ENCODE data around the gene MMP14. TPM values are rescaled to one million over a fixed set of nuclear protein-coding genes. Genes with fewer than 3 reads are reported as not detected.

The MMP14 gene
- polyA plus RNA-seq, 4 donors: 137 to 349 (median 150) TPM

DNA sequence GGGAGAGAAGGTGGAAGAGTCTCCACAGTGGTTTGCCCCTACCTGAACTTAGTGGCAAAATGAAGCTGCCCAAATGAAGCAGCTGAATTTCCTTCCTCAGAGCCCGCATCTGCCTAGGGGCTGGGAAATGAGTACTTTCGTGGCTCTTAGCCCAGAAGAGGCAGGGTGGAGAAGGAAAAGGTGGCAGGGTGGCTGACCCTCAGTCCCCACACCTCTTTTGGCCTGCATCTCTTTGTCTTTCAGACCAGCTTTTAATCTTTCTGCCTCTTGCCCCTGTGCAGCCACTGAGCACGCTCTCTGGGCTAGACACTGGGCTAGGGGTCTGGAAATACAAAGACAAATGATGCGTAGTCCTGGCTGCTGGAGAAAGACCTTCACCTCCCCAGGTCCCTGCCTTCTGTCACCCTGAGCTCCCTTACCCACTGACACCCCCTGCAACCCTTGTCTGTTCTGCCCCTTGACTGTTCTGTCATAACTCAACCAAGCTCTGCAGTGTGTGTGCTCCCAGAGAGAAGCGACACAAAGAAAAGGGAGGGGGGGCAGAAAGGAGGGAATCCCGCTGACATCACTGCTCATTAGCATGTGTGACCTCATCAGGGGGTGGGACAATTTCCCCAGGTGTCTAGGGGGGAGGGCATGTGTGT, 46.3 kb downstream of the MMP14 start:
- peak in 2 of 4 donors; percentile 60 to 77 for DNase-seq (ENCODE audit: low read depth in 4 of 4, low spot score in 3 of 4)

GRCh38 chr14:22883173-22883976, 47.0 kb downstream of the MMP14 start, which contains the start of gene REM2:
Gene REM2 (plus strand): TSS chr14:22883222. CDS start chr14:22883288, 66 bp downstream.
- DNase-seq (ENCODE audit: low read depth in 4 of 4, low spot score in 3 of 4): no peak

GRCh38 chr14:22884076-22884737, 47.8 kb downstream of the MMP14 start:
- no peak for DNase-seq (ENCODE audit: low read depth in 4 of 4, low spot score in 3 of 4)

- no peak for DNase-seq (ENCODE audit: low read depth in 4 of 4, low spot score in 3 of 4)
Measured at GRCh38 chr14:22884738-22885523, 48.5 kb downstream of the MMP14 start.

GRCh38 chr14:22885975-22886374, 49.6 kb downstream of the MMP14 start:
- no peak for DNase-seq (ENCODE audit: low read depth in 4 of 4, low spot score in 3 of 4)

DNA sequence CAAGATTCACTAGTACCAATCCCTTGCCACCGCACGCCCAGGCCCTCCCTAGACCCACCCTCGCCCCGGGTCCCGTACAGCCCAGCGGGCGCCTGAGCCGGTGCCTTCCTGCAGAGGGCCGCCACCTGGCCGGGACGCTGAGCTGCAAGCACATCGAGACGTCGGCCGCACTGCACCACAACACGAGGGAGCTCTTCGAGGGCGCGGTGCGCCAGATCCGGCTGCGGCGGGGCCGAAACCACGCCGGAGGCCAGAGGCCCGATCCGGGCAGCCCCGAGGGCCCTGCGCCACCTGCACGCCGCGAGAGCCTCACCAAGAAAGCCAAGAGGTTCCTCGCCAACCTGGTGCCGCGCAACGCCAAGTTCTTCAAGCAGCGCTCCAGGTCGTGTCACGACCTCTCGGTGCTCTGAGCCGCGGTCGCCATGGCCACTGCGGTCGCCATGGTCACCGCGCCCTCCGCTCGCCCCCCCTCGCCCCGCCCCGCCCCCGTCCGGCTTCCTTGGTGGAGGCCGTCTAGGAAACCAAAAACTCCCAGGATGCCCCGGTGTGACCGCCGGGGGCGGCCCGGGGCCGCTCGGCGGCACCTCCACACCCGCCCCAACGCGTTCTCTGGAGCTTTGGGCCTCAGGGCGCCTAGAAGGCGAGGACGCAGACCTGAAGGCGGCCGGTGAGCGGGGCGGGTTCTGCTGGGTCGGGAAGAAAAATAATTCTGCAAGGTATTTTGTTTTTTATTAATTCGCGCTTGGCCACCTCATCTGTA, 50.3 kb downstream of the MMP14 start:
- peak in 2 of 4 donors; percentile 54 to 55 for DNase-seq (ENCODE audit: low read depth in 4 of 4, low spot score in 3 of 4)

DNA sequence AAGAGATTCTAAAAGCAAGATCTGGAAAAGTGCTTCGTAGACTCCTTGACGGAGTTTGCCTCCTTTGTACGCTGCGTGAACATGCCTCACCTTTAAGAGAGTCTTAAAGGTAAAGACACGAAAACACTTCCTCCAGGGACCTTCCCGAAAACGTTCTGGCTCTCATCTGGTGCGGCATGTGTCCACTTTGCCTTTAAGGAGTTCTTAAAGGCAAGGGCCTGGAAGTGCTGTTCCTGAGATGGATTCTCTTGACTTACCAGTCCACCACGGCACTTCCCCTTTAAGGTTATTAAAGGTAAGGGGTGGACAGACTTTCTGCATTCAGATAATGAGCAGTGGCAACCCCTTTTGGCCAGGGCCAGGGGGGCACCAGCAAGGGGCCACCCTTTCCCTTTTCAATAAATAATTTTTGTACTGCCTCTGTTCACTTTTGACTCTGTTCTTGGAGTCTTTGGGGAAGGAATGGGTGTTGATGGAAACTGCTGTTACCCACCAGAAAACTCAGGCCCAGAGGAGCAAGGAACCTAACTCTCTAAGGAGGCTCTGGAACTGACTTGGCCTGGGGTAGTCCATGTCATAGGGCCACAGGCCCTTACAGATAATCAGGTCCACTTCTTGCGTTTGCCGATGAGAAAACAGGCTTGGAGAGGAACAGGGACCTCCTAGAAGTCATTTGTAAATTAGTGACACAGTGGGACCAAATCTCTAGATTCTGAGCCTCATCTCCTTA, 51.0 kb downstream of the MMP14 start:
- peak; percentile 73 to 87 (median 80) for DNase-seq (ENCODE audit: low read depth in 4 of 4, low spot score in 3 of 4)

GRCh38 chr14:22887990-22888378, 51.6 kb downstream of the MMP14 start:
- DNase-seq (ENCODE audit: low read depth in 4 of 4, low spot score in 3 of 4): no peak

DNA sequence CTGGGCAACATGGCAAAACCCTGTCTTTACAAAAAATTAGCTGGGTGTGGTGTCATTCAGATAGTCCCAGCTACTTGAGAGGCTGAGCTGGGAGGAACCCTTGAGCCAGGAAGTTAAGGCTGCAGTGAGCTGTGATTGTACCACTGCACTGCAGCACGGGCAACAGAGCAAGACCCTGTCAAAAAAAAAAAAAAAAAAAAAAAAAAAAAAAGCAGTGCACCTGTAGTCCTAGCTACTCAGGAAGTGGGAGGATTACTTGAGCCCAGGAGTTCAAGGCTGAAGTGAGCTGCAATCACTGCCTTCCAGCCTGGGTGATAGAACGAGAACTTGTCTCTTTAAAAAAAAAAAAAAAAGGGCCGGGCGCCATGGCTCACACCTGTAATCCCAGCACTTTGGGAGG, 52.3 kb downstream of the MMP14 start:
- DNase-seq (ENCODE audit: low read depth in 4 of 4, low spot score in 3 of 4): no peak

- no peak for DNase-seq (ENCODE audit: low read depth in 4 of 4, low spot score in 3 of 4)
Measured at GRCh38 chr14:22890416-22890815, 54.0 kb downstream of the MMP14 start.

- no peak for DNase-seq (ENCODE audit: low read depth in 4 of 4, low spot score in 3 of 4)
Measured at GRCh38 chr14:22892488-22892887, 56.1 kb downstream of the MMP14 start.

- no peak for DNase-seq (ENCODE audit: low read depth in 4 of 4, low spot score in 3 of 4)
Measured at GRCh38 chr14:22893706-22894105, 57.3 kb downstream of the MMP14 start.

DNA sequence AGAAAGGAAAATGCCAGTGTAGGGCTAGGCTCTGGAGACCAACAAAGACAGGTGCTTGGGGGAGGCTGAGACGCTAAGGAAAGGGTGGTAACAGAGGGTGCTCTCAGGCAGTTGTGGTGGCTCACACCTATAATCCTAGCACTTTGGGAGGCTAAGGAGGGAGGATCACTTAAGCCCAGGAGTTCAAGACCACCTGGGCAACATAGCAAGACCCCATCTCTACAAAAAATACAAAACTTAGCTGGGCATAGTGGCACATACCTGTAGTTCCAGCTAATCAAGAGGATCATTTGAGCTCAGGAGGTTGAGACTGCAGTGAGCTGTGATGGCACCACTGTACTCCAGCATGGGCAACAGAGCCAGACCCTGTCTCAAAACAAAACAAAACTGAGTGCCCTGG, 59.0 kb downstream of the MMP14 start:
- DNase-seq (ENCODE audit: low read depth in 4 of 4, low spot score in 3 of 4): no peak

DNA sequence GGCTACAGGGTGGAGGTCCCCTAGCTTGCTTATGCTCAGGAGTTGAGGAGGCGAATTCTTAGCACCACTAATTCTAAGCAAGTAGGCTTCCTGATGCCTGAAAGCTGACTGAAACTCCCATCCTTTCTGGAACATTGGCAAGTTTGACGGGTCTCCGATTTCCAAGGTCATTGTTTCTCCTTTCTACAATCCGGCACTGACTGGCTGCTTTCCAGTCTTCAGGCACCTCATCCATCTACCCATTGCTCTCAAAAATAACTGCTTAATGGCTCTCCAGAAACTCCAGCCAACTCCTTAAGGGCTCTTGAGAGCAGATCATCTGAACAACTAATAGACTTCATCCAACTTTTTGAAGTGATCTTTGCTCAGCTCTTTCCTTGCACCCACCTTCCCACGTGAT, 60.0 kb downstream of the MMP14 start:
- no peak for DNase-seq (ENCODE audit: low read depth in 4 of 4, low spot score in 3 of 4)

- DNase-seq (ENCODE audit: low read depth in 4 of 4, low spot score in 3 of 4): no peak
Measured at GRCh38 chr14:22896760-22897159, 60.4 kb downstream of the MMP14 start.

DNA sequence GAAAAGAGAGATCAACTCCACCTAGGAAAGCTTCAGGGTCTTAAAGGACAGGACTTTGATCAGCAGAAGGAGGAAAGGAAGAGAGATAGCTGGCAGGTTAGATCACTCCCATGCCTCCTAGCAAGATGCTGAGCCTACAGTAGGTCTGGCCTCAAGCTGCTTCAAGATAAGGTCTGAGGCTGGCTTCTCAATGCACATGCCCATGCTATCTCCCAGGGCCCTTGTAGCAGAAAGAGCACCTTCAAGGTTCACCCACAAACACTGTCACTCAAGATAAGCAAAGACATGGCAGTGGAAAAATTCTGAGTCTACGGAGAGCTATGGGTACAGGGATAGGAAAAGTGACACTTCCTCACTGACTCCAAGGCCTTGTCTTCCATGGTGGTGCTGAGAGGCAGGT, 61.0 kb downstream of the MMP14 start:
- DNase-seq (ENCODE audit: low read depth in 4 of 4, low spot score in 3 of 4): no peak
